OCI-LY7 (cell line): ENCODE data around the gene SC5D. TPM values are rescaled to one million over a fixed set of nuclear protein-coding genes. Genes with fewer than 3 reads are reported as not detected.

Experiments
- BruUV-seq: library from RNA; stranded (reverse); fragments of 400-500 nt; replicated peaks from 2 replicates; lab custom pipeline; 2021; lab: Mats Ljungman, UMichigan
- CTCF ChIA-PET: fragments of 300-600 bp; sonication (Branson Sonifier 250); formaldehyde crosslinking; loops from one replicate; lab custom pipeline; 2022; ENCODE audit warnings: antibody characterized with exemption; ENCODE audit not compliant: unreplicated experiment; lab: Charles Lee
- POLR2A ChIA-PET: fragments of 300-600 bp; sonication (Branson Sonifier 250); formaldehyde crosslinking; loops from one replicate; lab custom pipeline; 2022; ENCODE audit warnings: antibody characterized with exemption; lab: Charles Lee
- DNase-seq: peaks from one replicate; pipeline ENCODE4 v3.0.0-alpha.2; 2015; ENCODE audit warnings: low spot score
- H2AFZ ChIP-seq: fragments of 200-600 bp; sonication (generic), shearing (Covaris generic); 2 replicates; pipeline ENCODE4 v1.6.1; 2014; ENCODE audit warnings: mild to moderate bottlenecking, antibody characterized with exemption, low read length, moderate library complexity
- H3K27ac ChIP-seq: fragments of 200-600 bp; sonication (generic); 2 replicates; pipeline ENCODE4 v1.5.1; 2014; ENCODE audit warnings: mixed run types, low read depth, mild to moderate bottlenecking, moderate library complexity, low read length, inconsistent platforms; ENCODE audit not compliant: poor library complexity, severe bottlenecking
- H3K36me3 ChIP-seq: fragments of 200-600 bp; sonication (generic); 2 replicates; pipeline ENCODE4 v1.6.1; 2014; ENCODE audit warnings: mild to moderate bottlenecking, antibody characterized with exemption, low read length, moderate library complexity, mixed read lengths; ENCODE audit not compliant: insufficient read depth
- H3K4me1 ChIP-seq: fragments of 200-600 bp; sonication (generic); 2 replicates; pipeline ENCODE4 v1.5.1; 2014; ENCODE audit warnings: mild to moderate bottlenecking, low read length; ENCODE audit not compliant: insufficient read depth, poor library complexity, severe bottlenecking
- H3K4me2 ChIP-seq: fragments of 200-600 bp; sonication (generic); 2 replicates; pipeline ENCODE4 v1.6.1; 2014; ENCODE audit warnings: mild to moderate bottlenecking, low read length
- H3K4me3 ChIP-seq: fragments of 200-600 bp; sonication (generic); 2 replicates; pipeline ENCODE4 v1.5.1; 2014; ENCODE audit warnings: mild to moderate bottlenecking, low read depth, low read length; ENCODE audit not compliant: poor library complexity, severe bottlenecking
- H3K79me2 ChIP-seq: fragments of 200-600 bp; sonication (generic); 2 replicates; pipeline ENCODE4 v1.6.1; 2016; ENCODE audit warnings: low read depth, mild to moderate bottlenecking, low read length, moderate library complexity, mixed read lengths; ENCODE audit not compliant: insufficient read depth
- H3K9me2 ChIP-seq: fragments of 200-600 bp; sonication (generic); 2 replicates; pipeline ENCODE4 v1.6.1; 2016; ENCODE audit warnings: mild to moderate bottlenecking, low read length, mixed read lengths; ENCODE audit not compliant: insufficient read depth
- H3K9me3 ChIP-seq: fragments of 200-600 bp; sonication (generic); 2 replicates; pipeline ENCODE4 v1.6.1; 2014; ENCODE audit warnings: mild to moderate bottlenecking, mixed run types, low read length, mixed read lengths
- H4K20me1 ChIP-seq: fragments of 200-600 bp; sonication (generic); 2 replicates; pipeline ENCODE4 v1.6.1; 2014; ENCODE audit warnings: mild to moderate bottlenecking, antibody characterized with exemption, low read length, moderate library complexity, mixed read lengths; ENCODE audit not compliant: insufficient read depth
- CTCF ChIP-seq: fragments of 200-600 bp; sonication (generic); conservative IDR thresholded peaks from 2 replicates; pipeline ENCODE4 v1.5.1; 2014; ENCODE audit warnings: mild to moderate bottlenecking, antibody characterized with exemption, low read length, moderate library complexity, mixed read lengths
- EZH2phosphoT487 ChIP-seq: fragments of 200-600 bp; sonication (generic); IDR thresholded peaks from 2 replicates; pipeline ENCODE4 v1.6.1; 2018; ENCODE audit warnings: low read depth, borderline replicate concordance, mild to moderate bottlenecking, mixed run types, antibody characterized with exemption, low read length, moderate library complexity, mixed read lengths
- intact Hi-C: fragments of 100-400 bp; cut with micrococcal nuclease; formaldehyde crosslinking; loops from one replicate; pipeline ENCODE4 v1.10.0; 2022; ENCODE audit not compliant: unreplicated experiment
- total RNA-seq, 2 experiments: library from RNA; depleted of rRNA in 1 of 2; stranded (reverse); fragments of >200 nt in 1 of 2; shearing (Covaris generic) in 1 of 2; gene quantifications; 2 replicates each; pipeline ENCODE4 v1.2.3, GENCODE V29; 2014 to 2022

The SC5D gene
- total RNA-seq, 2 experiments from 2014 or later = 27.9 to 43.3 TPM

DNA sequence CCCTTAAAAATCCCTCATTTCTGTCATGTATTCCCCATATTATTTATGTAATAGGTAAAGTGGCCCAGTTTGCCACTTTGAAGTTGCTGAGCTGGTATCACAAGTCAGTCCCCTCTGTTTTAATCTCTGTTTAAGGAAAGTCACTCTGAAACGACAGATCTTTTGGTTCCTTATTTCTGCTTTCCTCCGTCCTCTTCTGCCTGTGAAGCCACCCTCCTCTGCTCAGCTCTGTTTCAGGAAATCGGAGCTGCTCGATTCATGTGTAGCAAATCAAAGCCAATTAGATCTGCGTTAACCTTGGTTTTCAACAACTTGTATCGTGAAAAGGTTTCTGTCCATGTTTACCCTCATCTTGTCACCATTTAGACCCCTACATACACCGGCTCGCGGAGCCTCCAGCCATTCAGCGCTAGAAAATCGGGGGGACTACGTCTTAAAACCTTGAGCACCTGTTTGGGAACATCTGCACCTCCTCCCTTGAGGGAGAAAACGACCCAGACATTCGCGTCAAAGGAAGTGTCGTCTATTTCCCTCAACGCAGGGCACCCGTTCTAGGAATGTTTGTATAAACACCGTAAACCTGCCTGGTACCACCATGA is 576 bp upstream of the SC5D start:
- H3K36me3 ChIP-seq = peaks cover 15% of the 10 kb centered on the region
- H3K4me1 ChIP-seq = peaks cover 26% of the 10 kb centered on the region
- peak overlapping the region; percentile 80 for H3K4me2 ChIP-seq
- TSS peak; percentile 98 for BruUV-seq
- H3K9me2 ChIP-seq = no peaks in the 10 kb centered on the region
- TF ChIP-seq CTCF (no peak), EZH2phosphoT487 (no peak)
- ChIA-PET POLR2A (interaction anchor here (0.7 to 2.3 kb wide), 10 partner anchors 9 to 214 kb away, joined by 3 to 8 read pairs (median 3); no protein-coding TSS in a partner anchor), CTCF (interaction anchor here (1.3 kb wide), 1 partner anchor 76 kb away, joined by 4 read pairs; no protein-coding TSS in a partner anchor)
- H3K9me3 ChIP-seq = no peaks in the 10 kb centered on the region
- peaks cover 6% of the 10 kb centered on the region; the same call in 1 of the 2 replicates for H4K20me1 ChIP-seq
- peak overlapping the region; percentile 82 for H3K4me3 ChIP-seq
- peak; percentile 66 for DNase-seq
- peaks cover 41% of the 10 kb centered on the region for H3K79me2 ChIP-seq
- peak overlapping the region; percentile 93 for H2AFZ ChIP-seq
- peak overlapping the region; percentile 76 for H3K27ac ChIP-seq
- intact Hi-C loops = loop anchor here (5.0 kb wide), 1 partner anchor 55 kb away; no protein-coding TSS in a partner anchor

GRCh38 chr11:121293288-121293594 is 670 bp downstream of the SC5D start:
- Histone ChIP-seq H3K79me2 (peaks cover 53% of the 10 kb centered on the region), H3K4me2 (peak overlapping the region; percentile 80), H2AFZ (peak overlapping the region; percentile 93; the same call in 1 of the 2 replicates), H3K36me3 (peaks cover 17% of the 10 kb centered on the region), H3K4me3 (peak overlapping the region; percentile 82), H3K27ac (peak overlapping the region; percentile 76), H4K20me1 (peaks cover 6% of the 10 kb centered on the region; the same call in 1 of the 2 replicates), H3K9me2 (no peaks in the 10 kb centered on the region), H3K9me3 (no peaks in the 10 kb centered on the region), H3K4me1 (peaks cover 26% of the 10 kb centered on the region)
- CTCF ChIA-PET = interaction anchor here (1.3 kb wide), 1 partner anchor 74 kb away, joined by 4 read pairs; no protein-coding TSS in a partner anchor
- BruUV-seq = no TSS peak
- POLR2A ChIA-PET = interaction anchor here (0.5 to 2.3 kb wide), 4 partner anchors 22 to 335 kb away, joined by 3 to 6 read pairs (median 4); no protein-coding TSS in a partner anchor
- DNase-seq = no peak
- TF ChIP-seq EZH2phosphoT487 (no peak), CTCF (no peak)
- intact Hi-C loops = loop anchor here (5.0 kb wide), 1 partner anchor 56 kb away; no protein-coding TSS in a partner anchor
